ENCODE measurements around the gene GNB1L. TPM values are rescaled to one million over a fixed set of nuclear protein-coding genes. Genes with fewer than 3 reads are reported as not detected.

The GNB1L gene
- total RNA-seq, 1 experiment from 2014 or later = 18.0 TPM

GRCh38 chr22:19788661-19789225 is 65.9 kb downstream of the GNB1L start:
- ATAC-seq = no peak
- Mint-ChIP-seq H3K4me1 (no peaks in the 10 kb centered on the region), H3K27ac (no peak overlapping the region), H3K9me3 (no peaks in the 10 kb centered on the region), H3K4me3 (no peak overlapping the region), H3K27me3 (ENCODE audit: low read depth) (no peaks in the 10 kb centered on the region; the same call in 1 of the 2 replicates), H3K36me3 (0 out of 2 replicates have a peak, but pooled peaks cover 3% of the 10 kb centered on the region)
- POLR2A ChIA-PET = no interaction called here
- CTCF ChIA-PET = interaction anchor here (0.7 kb wide), 1 partner anchor 110 kb away, joined by 4 read pairs; no protein-coding TSS in a partner anchor
- no peak for DNase-seq (ENCODE audit: low spot score)
- TF ChIP-seq JAZF1 (CRISPR knock-in tag; IDR thresholded peaks at IDR 0.05) = no peak
- TF ChIP-seq NFATC4 (CRISPR knock-in tag; IDR thresholded peaks at IDR 0.05) = no peak
- no peak for TF ChIP-seq SP1 (CRISPR knock-in tag; conservative IDR thresholded peaks at IDR 0.05)
- TF ChIP-seq ZNF219 (CRISPR knock-in tag; IDR thresholded peaks at IDR 0.05; ENCODE audit: borderline replicate concordance) = no peak
- TF ChIP-seq PREB (CRISPR knock-in tag; IDR thresholded peaks at IDR 0.05; ENCODE audit: borderline replicate concordance) = no peak
- TF ChIP-seq KAT7 (CRISPR knock-in tag; IDR thresholded peaks at IDR 0.05; ENCODE audit: borderline replicate concordance) = no peak
- no peak for TF ChIP-seq JUN (CRISPR knock-in tag; IDR thresholded peaks at IDR 0.05)
- TF ChIP-seq RELA (CRISPR knock-in tag; IDR thresholded peaks at IDR 0.05; ENCODE audit: borderline replicate concordance) = no peak
- no peak for TF ChIP-seq ZNF121 (CRISPR knock-in tag; IDR thresholded peaks at IDR 0.05)
- no peak for TF ChIP-seq ARID4B (CRISPR knock-in tag; IDR thresholded peaks at IDR 0.05; ENCODE audit: borderline replicate concordance)
- no peak for TF ChIP-seq AFF4 (CRISPR knock-in tag; IDR thresholded peaks at IDR 0.05; ENCODE audit: borderline replicate concordance)
- TF ChIP-seq E2F1 (CRISPR knock-in tag; IDR thresholded peaks at IDR 0.05) = no peak
- TF ChIP-seq TEAD1 (CRISPR knock-in tag; IDR thresholded peaks at IDR 0.05) = no peak
- no peak for TF ChIP-seq NR2C2 (CRISPR knock-in tag; IDR thresholded peaks at IDR 0.05)
- TF ChIP-seq PRDM15 (CRISPR knock-in tag; IDR thresholded peaks at IDR 0.05) = no peak
- TF ChIP-seq FOXJ3 (CRISPR knock-in tag; IDR thresholded peaks at IDR 0.05; ENCODE audit: borderline replicate concordance) = no peak

Measured in WTC11 (cell line).